ENCODE results near the gene NANOS3. TPM values are rescaled to one million over a fixed set of nuclear protein-coding genes. Genes with fewer than 3 reads are reported as not detected.

The NANOS3 gene
- total and polyA plus RNA-seq, 9 donors = 0.71 to 3.4 (median 1.4) TPM

DNA sequence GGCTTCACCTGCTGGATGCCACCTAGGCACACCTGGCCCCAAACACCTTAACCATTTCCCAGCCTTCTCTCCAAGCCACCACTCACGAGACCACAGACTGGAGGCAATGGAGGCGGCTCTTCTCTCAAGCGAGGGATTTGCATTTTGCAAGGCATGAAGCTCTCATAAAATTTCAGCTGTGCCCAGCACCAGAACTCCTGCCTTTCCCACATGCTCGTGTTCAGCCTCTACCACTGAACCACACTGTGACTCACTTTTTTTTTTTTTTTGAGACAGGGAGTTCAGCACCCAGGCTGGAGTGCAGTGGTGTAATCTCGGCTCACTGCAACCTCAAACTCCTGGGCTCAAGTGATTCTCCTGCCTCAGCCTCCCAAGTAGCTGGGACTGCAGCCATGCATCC is 10.6 kb downstream of the NANOS3 start:
- peaks cover 11% of the 10 kb centered on the region for H3K4me1 ChIP-seq (ENCODE audit: control insufficient read depth, insufficient read depth, low read length)
- WGBS (ENCODE audit: insufficient coverage) = 58% methylated on average over 5 of the region's 5 CpGs
- no peaks in the 10 kb centered on the region for H3K9me3 ChIP-seq (replicated peaks; ENCODE audit: control insufficient read depth, low read depth, low read length)
- DNase-seq = no peak
- peaks cover under 1% of the 10 kb centered on the region for H3K36me3 ChIP-seq (ENCODE audit: control insufficient read depth, insufficient read depth, low read length)
- no peaks in the 10 kb centered on the region for H3K27me3 ChIP-seq (ENCODE audit: control insufficient read depth, insufficient read depth, low read length)
- H3K27ac ChIP-seq (ENCODE audit: low read length) = no peak overlapping the region
- no peak overlapping the region for H3K4me3 ChIP-seq (ENCODE audit: low read length)

- 84% methylated on average over 16 of the region's 16 CpGs for WGBS (ENCODE audit: insufficient coverage)
- H3K4me1 ChIP-seq (ENCODE audit: control insufficient read depth, insufficient read depth, low read length) = peaks cover 6% of the 10 kb centered on the region
- DNase-seq = no peak
These were observed 11.3 kb downstream of the NANOS3 start for GRCh38 chr19:13888281-13888680.

GRCh38 chr19:13890136-13890535 is 13.2 kb downstream of the NANOS3 start:
- 90% methylated on average over 12 of the region's 13 CpGs for WGBS (ENCODE audit: insufficient coverage)
- H3K36me3 ChIP-seq (ENCODE audit: control insufficient read depth, insufficient read depth, low read length) = peaks cover 3% of the 10 kb centered on the region
- no peak overlapping the region for H3K4me3 ChIP-seq (ENCODE audit: low read length)
- H3K4me1 ChIP-seq (ENCODE audit: control insufficient read depth, insufficient read depth, low read length) = no peaks in the 10 kb centered on the region
- H3K9me3 ChIP-seq (replicated peaks; ENCODE audit: control insufficient read depth, low read depth, low read length) = no peaks in the 10 kb centered on the region
- H3K27ac ChIP-seq (ENCODE audit: low read length) = no peak overlapping the region
- no peaks in the 10 kb centered on the region for H3K27me3 ChIP-seq (ENCODE audit: control insufficient read depth, insufficient read depth, low read length)
- DNase-seq = no peak

More at GRCh38 chr19:13888281-13888680, 11.3 kb downstream of the NANOS3 start:
- Histone ChIP-seq H3K27ac (ENCODE audit: low read length) (no peak overlapping the region), H3K4me3 (ENCODE audit: low read length) (no peak overlapping the region), H3K27me3 (ENCODE audit: control insufficient read depth, insufficient read depth, low read length) (no peaks in the 10 kb centered on the region), H3K9me3 (replicated peaks; ENCODE audit: control insufficient read depth, low read depth, low read length) (no peaks in the 10 kb centered on the region), H3K36me3 (ENCODE audit: control insufficient read depth, insufficient read depth, low read length) (peaks cover 3% of the 10 kb centered on the region)

DNA sequence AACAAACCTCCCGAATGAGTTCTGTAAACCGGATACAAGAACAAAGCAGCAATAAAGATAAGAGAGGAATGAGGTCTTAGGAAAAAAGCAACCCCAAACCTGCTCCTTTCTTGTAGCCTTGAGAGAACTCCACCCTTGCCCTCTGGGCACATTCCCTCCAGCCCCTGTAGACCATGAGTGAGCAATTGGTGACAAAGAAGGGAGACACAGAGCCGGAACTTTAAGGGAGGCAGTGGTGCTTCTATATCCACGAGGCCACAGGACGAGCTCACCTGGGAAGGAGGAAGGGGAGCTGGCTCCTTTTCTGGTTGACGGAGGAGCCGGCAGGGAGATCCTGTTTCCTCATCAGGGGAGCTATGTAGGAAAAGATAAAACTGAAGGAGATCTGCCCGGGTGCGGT is 15.9 kb downstream of the NANOS3 start:
- no peak overlapping the region for H3K27ac ChIP-seq (ENCODE audit: low read length)
- no peak overlapping the region for H3K4me3 ChIP-seq (ENCODE audit: low read length)
- no peaks in the 10 kb centered on the region for H3K4me1 ChIP-seq (ENCODE audit: control insufficient read depth, insufficient read depth, low read length)
- peaks cover 3% of the 10 kb centered on the region for H3K36me3 ChIP-seq (ENCODE audit: control insufficient read depth, insufficient read depth, low read length)
- no peaks in the 10 kb centered on the region for H3K27me3 ChIP-seq (ENCODE audit: control insufficient read depth, insufficient read depth, low read length)
- no peaks in the 10 kb centered on the region for H3K9me3 ChIP-seq (replicated peaks; ENCODE audit: control insufficient read depth, low read depth, low read length)
- 68% methylated on average over 5 of the region's 9 CpGs for WGBS (ENCODE audit: insufficient coverage)
- DNase-seq = no peak

GRCh38 chr19:13894552-13894951 is 17.6 kb downstream of the NANOS3 start:
- peaks cover 3% of the 10 kb centered on the region for H3K36me3 ChIP-seq (ENCODE audit: control insufficient read depth, insufficient read depth, low read length)
- DNase-seq = no peak
- no peaks in the 10 kb centered on the region for H3K4me1 ChIP-seq (ENCODE audit: control insufficient read depth, insufficient read depth, low read length)
- H3K4me3 ChIP-seq (ENCODE audit: low read length) = no peak overlapping the region
- H3K27ac ChIP-seq (ENCODE audit: low read length) = no peak overlapping the region
- 71% methylated on average over 1 of the region's 5 CpGs for WGBS (ENCODE audit: insufficient coverage)
- no peaks in the 10 kb centered on the region for H3K27me3 ChIP-seq (ENCODE audit: control insufficient read depth, insufficient read depth, low read length)
- H3K9me3 ChIP-seq (replicated peaks; ENCODE audit: control insufficient read depth, low read depth, low read length) = no peaks in the 10 kb centered on the region

DNA sequence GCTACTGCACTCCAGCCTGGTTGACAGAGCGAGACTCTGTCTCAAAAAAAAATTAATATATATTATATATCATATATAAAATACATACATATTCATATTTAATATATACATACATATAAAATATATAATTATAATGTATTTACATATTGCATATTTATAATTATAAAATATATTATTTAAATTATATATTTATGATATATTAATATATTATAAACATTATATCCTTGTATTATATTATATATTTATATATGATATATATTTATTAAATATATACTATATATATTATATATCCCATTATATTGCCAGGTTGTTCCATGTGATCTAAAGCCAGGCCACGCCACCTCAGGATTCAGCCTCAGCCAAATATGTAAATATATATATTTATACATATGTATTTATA is 19.3 kb downstream of the NANOS3 start:
- H3K4me1 ChIP-seq (ENCODE audit: control insufficient read depth, insufficient read depth, low read length) = no peaks in the 10 kb centered on the region

DNA sequence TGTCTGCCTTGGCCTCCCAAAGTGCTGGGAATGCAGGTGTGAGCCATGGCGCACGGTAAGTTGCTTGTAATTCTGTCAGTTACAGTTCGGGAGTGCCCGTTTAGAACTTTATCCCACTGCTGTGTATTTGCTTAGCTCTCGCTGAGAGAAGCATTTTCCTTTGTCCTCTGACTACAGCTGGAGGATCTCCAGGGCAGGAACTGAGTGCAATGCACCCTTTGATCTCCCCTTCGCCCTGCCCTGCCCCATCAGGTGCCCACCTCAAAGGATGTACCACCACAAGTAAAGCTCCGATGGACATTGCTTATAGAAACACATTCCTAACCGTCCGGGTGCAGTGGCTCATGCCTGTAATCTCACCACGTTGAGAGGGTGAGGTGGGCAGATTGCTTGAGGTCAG is 22.5 kb downstream of the NANOS3 start:
- 72% methylated on average over 6 of the region's 10 CpGs for WGBS (ENCODE audit: insufficient coverage)

More for the DNA sequence above, 19.3 kb downstream of the NANOS3 start:
- no peak for DNase-seq
- no peak overlapping the region for H3K4me3 ChIP-seq (ENCODE audit: low read length)
- peaks cover 3% of the 10 kb centered on the region for H3K36me3 ChIP-seq (ENCODE audit: control insufficient read depth, insufficient read depth, low read length)
- no peak overlapping the region for H3K27ac ChIP-seq (ENCODE audit: low read length)
- no peaks in the 10 kb centered on the region for H3K9me3 ChIP-seq (replicated peaks; ENCODE audit: control insufficient read depth, low read depth, low read length)
- H3K27me3 ChIP-seq (ENCODE audit: control insufficient read depth, insufficient read depth, low read length) = no peaks in the 10 kb centered on the region
- WGBS (ENCODE audit: insufficient coverage) = no CpG with 5 or more reads among the region's 2 CpGs

GRCh38 chr19:13899912-13900584 is 23.1 kb downstream of the NANOS3 start:
- Histone ChIP-seq H3K27ac (ENCODE audit: low read length) (no peak overlapping the region), H3K4me3 (ENCODE audit: low read length) (no peak overlapping the region), H3K27me3 (ENCODE audit: control insufficient read depth, insufficient read depth, low read length) (no peaks in the 10 kb centered on the region), H3K4me1 (ENCODE audit: control insufficient read depth, insufficient read depth, low read length) (no peaks in the 10 kb centered on the region), H3K36me3 (ENCODE audit: control insufficient read depth, insufficient read depth, low read length) (no peaks in the 10 kb centered on the region), H3K9me3 (replicated peaks; ENCODE audit: control insufficient read depth, low read depth, low read length) (no peaks in the 10 kb centered on the region)
- WGBS (ENCODE audit: insufficient coverage) = 68% methylated on average over 3 of the region's 5 CpGs
- DNase-seq = peak; percentile 45

More for the DNA sequence above, 22.5 kb downstream of the NANOS3 start:
- no peaks in the 10 kb centered on the region for H3K9me3 ChIP-seq (replicated peaks; ENCODE audit: control insufficient read depth, low read depth, low read length)
- no peak overlapping the region for H3K4me3 ChIP-seq (ENCODE audit: low read length)
- H3K4me1 ChIP-seq (ENCODE audit: control insufficient read depth, insufficient read depth, low read length) = no peaks in the 10 kb centered on the region
- DNase-seq = no peak
- H3K27ac ChIP-seq (ENCODE audit: low read length) = no peak overlapping the region
- H3K27me3 ChIP-seq (ENCODE audit: control insufficient read depth, insufficient read depth, low read length) = no peaks in the 10 kb centered on the region
- H3K36me3 ChIP-seq (ENCODE audit: control insufficient read depth, insufficient read depth, low read length) = no peaks in the 10 kb centered on the region

GRCh38 chr19:13902993-13903555 is 26.1 kb downstream of the NANOS3 start:
- no peak overlapping the region for H3K27ac ChIP-seq (ENCODE audit: low read length)
- 88% methylated on average over 4 of the region's 4 CpGs for WGBS (ENCODE audit: insufficient coverage)
- H3K9me3 ChIP-seq (replicated peaks; ENCODE audit: control insufficient read depth, low read depth, low read length) = no peaks in the 10 kb centered on the region
- peaks cover 11% of the 10 kb centered on the region for H3K4me1 ChIP-seq (ENCODE audit: control insufficient read depth, insufficient read depth, low read length)
- DNase-seq = no peak
- H3K4me3 ChIP-seq (ENCODE audit: low read length) = no peak overlapping the region
- H3K36me3 ChIP-seq (ENCODE audit: control insufficient read depth, insufficient read depth, low read length) = no peaks in the 10 kb centered on the region
- H3K27me3 ChIP-seq (ENCODE audit: control insufficient read depth, insufficient read depth, low read length) = no peaks in the 10 kb centered on the region

- H3K27ac ChIP-seq (ENCODE audit: low read length) = peak within 1 kb of the TSS; percentile 13
- peaks cover 7% of the 10 kb centered on the region for H3K36me3 ChIP-seq (ENCODE audit: control insufficient read depth, insufficient read depth, low read length)
- 6% methylated on average over 82 of the region's 86 CpGs for WGBS (ENCODE audit: insufficient coverage)
- H3K4me3 ChIP-seq (ENCODE audit: low read length) = peak within 1 kb of the TSS; percentile 84
- peak; percentile 94 for DNase-seq
- no peaks in the 10 kb centered on the region for H3K9me3 ChIP-seq (replicated peaks; ENCODE audit: control insufficient read depth, low read depth, low read length)
- peaks cover 11% of the 10 kb centered on the region for H3K4me1 ChIP-seq (ENCODE audit: control insufficient read depth, insufficient read depth, low read length)
- no peaks in the 10 kb centered on the region for H3K27me3 ChIP-seq (ENCODE audit: control insufficient read depth, insufficient read depth, low read length)
These were observed 28.9 kb downstream of the NANOS3 start, which contains the start of the genes BRME1 and CC2D1A for GRCh38 chr19:13905634-13906520. Gene BRME1, minus strand, starts transcription at chr19:13906117. Its CDS starts 1,225 bp downstream, at chr19:13904892. Gene CC2D1A, plus strand, starts transcription at chr19:13906201. Its CDS starts 241 bp downstream, at chr19:13906442.
